Fibroblast of villous mesenchyme (primary cell): ENCODE data around the gene INHBB. TPM values are rescaled to one million over a fixed set of nuclear protein-coding genes. Genes with fewer than 3 reads are reported as not detected.

ENCODE experiments used
- DNase-seq: peaks from one replicate; pipeline ENCODE4 v3.0.0-alpha.2; 2010; ENCODE audit warnings: low read depth
- H3K4me3 ChIP-seq: 2 replicates; pipeline ENCODE4 v1.5.1; 2011; ENCODE audit warnings: low read depth, mild to moderate bottlenecking, low read length
- CTCF ChIP-seq: IDR thresholded peaks from 2 replicates; pipeline ENCODE4 v1.5.1; 2012; ENCODE audit warnings: low read depth, mild to moderate bottlenecking, low read length; ENCODE audit not compliant: insufficient read depth
- total RNA-seq: library from RNA; depleted of rRNA; stranded (reverse); fragments of >200 nt; gene quantifications from 2 replicates; pipeline ENCODE4 v1.2.3, GENCODE V29; 2012

Gene INHBB
- total RNA-seq, 1 donor: under 0.01 TPM

GRCh38 chr2:120312076-120312475 lies 33.9 kb upstream of the INHBB start:
- no peak for TF ChIP-seq CTCF
- DNase-seq: no peak
- H3K4me3 ChIP-seq: no peak overlapping the region

- peak; percentile 84 for DNase-seq
- TF ChIP-seq CTCF: peak; percentile 93
- peak overlapping the region; percentile 61 for H3K4me3 ChIP-seq
Observed at GRCh38 chr2:120312860-120313694, 32.9 kb upstream of the INHBB start.

- no peak for TF ChIP-seq CTCF
- peak overlapping the region; percentile 61 for H3K4me3 ChIP-seq
- DNase-seq: no peak
Observed at GRCh38 chr2:120313695-120314615, 32.0 kb upstream of the INHBB start.

- no peak for TF ChIP-seq CTCF
- H3K4me3 ChIP-seq: no peak overlapping the region
- DNase-seq: no peak
Observed at GRCh38 chr2:120314690-120315366, 31.1 kb upstream of the INHBB start.

GRCh38 chr2:120315367-120316033 lies 30.4 kb upstream of the INHBB start:
- DNase-seq: no peak
- H3K4me3 ChIP-seq: no peak overlapping the region
- TF ChIP-seq CTCF: no peak

- DNase-seq: no peak
- TF ChIP-seq CTCF: no peak
- no peak overlapping the region for H3K4me3 ChIP-seq
Observed at GRCh38 chr2:120316071-120316470, 29.9 kb upstream of the INHBB start.
